ENCODE results near the gene SHTN1. TPM values are rescaled to one million over a fixed set of nuclear protein-coding genes. Genes with fewer than 3 reads are reported as not detected.

Gene SHTN1
- total and polyA plus RNA-seq, 2 of the 4 experiments (the other 2 are of a cell fraction), result 0.54 to 2.3 TPM

DNA sequence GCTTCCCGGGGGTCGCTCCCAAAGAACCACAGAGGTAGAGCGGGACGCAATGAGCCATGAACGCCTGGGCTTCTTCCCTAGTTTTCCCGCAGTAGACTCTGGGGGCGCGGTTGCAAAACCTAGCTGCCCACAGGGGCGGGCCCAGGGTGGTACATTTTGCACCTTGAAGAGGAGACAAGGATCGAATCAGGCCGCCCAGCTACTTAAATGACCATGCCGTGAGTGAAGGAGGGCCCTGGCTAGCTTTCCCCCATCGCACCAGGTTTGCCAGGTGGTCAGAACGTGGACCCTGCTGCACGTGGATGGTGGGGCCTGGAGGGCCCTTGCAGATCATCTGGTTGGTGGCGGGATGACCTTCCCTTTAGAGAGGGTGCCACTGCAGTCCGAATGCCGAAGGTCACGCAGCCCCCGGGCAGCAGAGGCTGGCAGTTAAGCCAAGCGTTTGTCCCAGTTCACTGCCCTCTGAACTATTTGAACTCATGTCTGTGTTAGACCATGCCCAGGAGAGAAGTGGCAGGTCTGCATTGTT, 604 bp upstream of the SHTN1 start:
- dilution Hi-C loops (cut with HindIII; ENCODE audit: low sequenced_read_pairs, unreplicated experiment) (no loop called here), in situ Hi-C loops (cut with MboI; ENCODE audit: low sequenced_read_pairs) (no loop called here), intact Hi-C loops (cut with micrococcal nuclease) (loop anchor here (10.0 kb wide), 1 partner anchor 159 kb away; no protein-coding TSS in a partner anchor)
- peak overlapping the region; percentile 51 for H2AK9ac ChIP-seq (replicated peaks; ENCODE audit: low read depth, low read length, poor library complexity)
- no peaks in the 10 kb centered on the region for H3K9me3 ChIP-seq (ENCODE audit: control insufficient read depth, insufficient read depth, low read length)
- H3K79me1 ChIP-seq (ENCODE audit: low read depth in 1 of 2, low read length in 2 of 2), result peaks cover 2 to 3% of the 10 kb centered on the region in 2 experiments; a peak in 1 of 4 replicates
- no peak for TF ChIP-seq POLR2A (IDR thresholded peaks at IDR 0.05; ENCODE audit: low read depth, low read length)
- TF ChIP-seq, protein P1, sequence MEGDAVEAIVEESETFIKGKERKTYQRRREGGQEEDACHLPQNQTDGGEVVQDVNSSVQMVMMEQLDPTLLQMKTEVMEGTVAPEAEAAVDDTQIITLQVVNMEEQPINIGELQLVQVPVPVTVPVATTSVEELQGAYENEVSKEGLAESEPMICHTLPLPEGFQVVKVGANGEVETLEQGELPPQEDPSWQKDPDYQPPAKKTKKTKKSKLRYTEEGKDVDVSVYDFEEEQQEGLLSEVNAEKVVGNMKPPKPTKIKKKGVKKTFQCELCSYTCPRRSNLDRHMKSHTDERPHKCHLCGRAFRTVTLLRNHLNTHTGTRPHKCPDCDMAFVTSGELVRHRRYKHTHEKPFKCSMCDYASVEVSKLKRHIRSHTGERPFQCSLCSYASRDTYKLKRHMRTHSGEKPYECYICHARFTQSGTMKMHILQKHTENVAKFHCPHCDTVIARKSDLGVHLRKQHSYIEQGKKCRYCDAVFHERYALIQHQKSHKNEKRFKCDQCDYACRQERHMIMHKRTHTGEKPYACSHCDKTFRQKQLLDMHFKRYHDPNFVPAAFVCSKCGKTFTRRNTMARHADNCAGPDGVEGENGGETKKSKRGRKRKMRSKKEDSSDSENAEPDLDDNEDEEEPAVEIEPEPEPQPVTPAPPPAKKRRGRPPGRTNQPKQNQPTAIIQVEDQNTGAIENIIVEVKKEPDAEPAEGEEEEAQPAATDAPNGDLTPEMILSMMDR (conservative IDR thresholded peaks at IDR 0.05; ENCODE audit: low read depth, low read length), result 0 out of 2 replicates have a peak, but pooled peaks have one; percentile 5
- H4K20me1 ChIP-seq (ENCODE audit: insufficient read depth, low read length), result no peaks in the 10 kb centered on the region
- DNase-seq (no peak), ATAC-seq (ENCODE audit: low read depth) (peak; percentile 44)
- ChIA-PET POLR2A (ENCODE audit: unreplicated experiment) (no interaction called here), CTCF (no interaction called here)
- no peak overlapping the region for H2BK120ac ChIP-seq (ENCODE audit: low read depth, low read length)
- no peak overlapping the region for H2BK15ac ChIP-seq (ENCODE audit: low read depth, low read length)
- H4K91ac ChIP-seq (ENCODE audit: insufficient read depth, low read depth, low read length), result no peak overlapping the region
- no peak overlapping the region for H2BK5ac ChIP-seq (ENCODE audit: low read depth, low read length, poor library complexity, severe bottlenecking)
- no peak overlapping the region for H3K27ac ChIP-seq (ENCODE audit: insufficient read depth, low read length)
- H3K4ac ChIP-seq (ENCODE audit: low read depth, low read length), result no peak overlapping the region; the same call in 1 of the 2 replicates
- peak overlapping the region; percentile 96 for H2AFZ ChIP-seq (replicated peaks; ENCODE audit: low read length, poor library complexity)
- no peak overlapping the region; the same call in 1 of the 2 replicates for H3K23ac ChIP-seq (ENCODE audit: low read depth, low read length)
- H3K4me1 ChIP-seq (ENCODE audit: control insufficient read depth, insufficient read depth, low read length), result no peaks in the 10 kb centered on the region; the same call in 1 of the 2 replicates
- no peak overlapping the region for H3K14ac ChIP-seq (replicated peaks; ENCODE audit: low read depth, low read length)
- no peaks in the 10 kb centered on the region for H3K9me1 ChIP-seq (ENCODE audit: insufficient read depth, low read length)
- BruUV-seq (replicated peaks), result no TSS peak
- no peaks in the 10 kb centered on the region for H3K36me3 ChIP-seq (ENCODE audit: control insufficient read depth, insufficient read depth, low read length)
- 3% methylated on average over 6 of the region's 21 CpGs; no CpG with 5 or more reads in 1 of the 2 experiments for WGBS, 2 experiments (ENCODE audit: extremely low coverage in 2 of 2, insufficient read length in 1 of 2)
- H3K4me2 ChIP-seq (ENCODE audit: low read depth, low read length), result peak overlapping the region; percentile 88
- H4K8ac ChIP-seq (ENCODE audit: low read depth in 2 of 2, low read length in 2 of 2), result no peak overlapping the region; a peak in 1 of 4 replicates
- H3K18ac ChIP-seq (ENCODE audit: low read depth, low read length), result no peak overlapping the region
- no peak overlapping the region for H2BK20ac ChIP-seq (ENCODE audit: low read depth, low read length)
- H2AK5ac ChIP-seq (ENCODE audit: low read depth, low read length), result no peak overlapping the region
- peak overlapping the region; percentile 75 for H3K4me3 ChIP-seq (ENCODE audit: insufficient read depth, low read depth, low read length)
- H3K56ac ChIP-seq (ENCODE audit: extremely low read depth, insufficient read depth, low read length), result no peak overlapping the region
- H3K9ac ChIP-seq (ENCODE audit: low read depth, low read length), result no peak overlapping the region
- H4K5ac ChIP-seq (ENCODE audit: low read depth, low read length), result no peak overlapping the region
- no peaks in the 10 kb centered on the region for H3K27me3 ChIP-seq (ENCODE audit: control insufficient read depth, insufficient read depth, low read length)
